NT2/D1 (cell line): Measurements from ENCODE around the gene SWT1.
"Not testable (repeated sequence)": the region's sequence is repeated elsewhere in the genome, so short reads cannot be mapped to it uniquely, and the experiment has no call there.

Experiments
- DNase-seq: peaks from one replicate; pipeline ENCODE4 v3.0.0-alpha.2; 2011; ENCODE audit warnings: low read depth, low spot score
- H3K27me3 ChIP-seq: 2 replicates; pipeline ENCODE4 v1.6.0; 2011; ENCODE audit warnings: mild to moderate bottlenecking; ENCODE audit not compliant: insufficient read length, insufficient read depth
- H3K36me3 ChIP-seq: 2 replicates; pipeline ENCODE4 v1.6.1; 2011; ENCODE audit warnings: mild to moderate bottlenecking, low read length, mixed read lengths; ENCODE audit not compliant: insufficient read depth, insufficient read length
- H3K4me1 ChIP-seq: 2 replicates; pipeline ENCODE4 v1.5.1; 2011; ENCODE audit not compliant: insufficient read depth, insufficient read length
- H3K4me3 ChIP-seq: 2 replicates; pipeline ENCODE4 v1.5.1; 2011; ENCODE audit warnings: low read depth; ENCODE audit not compliant: insufficient read length
- H3K9ac ChIP-seq: 2 replicates; pipeline ENCODE4 v1.6.0; 2011; ENCODE audit warnings: low read depth; ENCODE audit not compliant: insufficient read length
- H3K9me3 ChIP-seq: 2 replicates; pipeline ENCODE4 v1.5.1; 2011; ENCODE audit warnings: mild to moderate bottlenecking, low read length; ENCODE audit not compliant: insufficient read depth
- SUZ12 ChIP-seq: IDR thresholded peaks from 2 replicates; pipeline ENCODE4 v1.6.1; 2011; ENCODE audit not compliant: insufficient read length, insufficient read depth; ENCODE audit errors: extremely low read depth
- YY1 ChIP-seq: IDR thresholded peaks from 2 replicates; pipeline ENCODE4 v1.6.1; 2011; ENCODE audit not compliant: insufficient read length, insufficient read depth
- ZNF274 ChIP-seq: IDR thresholded peaks from 2 replicates; pipeline ENCODE4 v1.6.1; 2011; ENCODE audit warnings: mild to moderate bottlenecking, low read depth, low read length

Gene SWT1

DNA sequence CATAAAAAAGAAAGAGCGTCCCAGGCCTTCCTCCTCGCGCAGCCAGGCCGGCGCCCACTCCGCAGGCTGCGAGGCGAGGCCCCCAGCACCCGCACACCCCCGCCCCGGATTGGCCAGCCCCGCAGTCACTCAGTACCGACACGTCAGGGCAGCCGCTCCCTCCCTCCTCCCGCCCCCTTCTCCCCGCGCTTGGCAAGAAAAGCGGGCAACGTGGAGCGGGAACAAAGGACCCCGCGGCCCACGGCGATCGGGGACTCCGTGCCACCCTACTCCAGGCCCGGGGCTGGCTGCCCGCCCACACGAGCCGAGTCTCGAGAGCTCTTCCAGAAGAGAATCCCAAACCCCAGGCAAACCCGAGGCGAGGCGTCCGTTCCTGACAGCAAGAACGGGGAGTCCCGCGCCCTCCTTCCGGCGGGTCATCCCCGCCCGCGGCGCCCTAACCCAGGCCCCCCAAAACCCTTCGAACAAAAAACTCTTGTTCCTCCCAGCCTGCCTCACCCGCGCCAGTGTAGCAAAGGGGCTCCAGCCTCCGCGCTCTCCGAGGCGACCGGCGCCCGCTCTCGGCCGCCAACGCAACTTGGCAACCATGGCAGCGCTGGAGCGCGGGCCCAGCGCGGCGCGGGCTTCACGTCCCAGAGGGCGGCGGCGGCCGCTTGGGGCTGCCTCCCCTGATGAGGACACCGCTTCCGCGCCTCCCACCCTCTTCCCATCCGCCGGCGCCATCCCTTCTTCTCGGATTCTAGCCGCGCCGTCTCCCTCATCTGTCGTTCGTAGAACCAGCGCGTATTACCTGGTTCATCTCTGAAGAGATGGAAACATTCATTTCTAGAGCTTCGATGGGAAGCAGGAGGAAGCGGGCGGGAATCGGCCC, 159.4 kb downstream of the SWT1 start:
- H3K9me3 ChIP-seq: peaks cover 8% of the 10 kb centered on the region; the same call in 1 of the 2 replicates
- no peaks in the 10 kb centered on the region for H3K27me3 ChIP-seq
- DNase-seq: peak; percentile 83
- H3K36me3 ChIP-seq: peaks cover 15% of the 10 kb centered on the region
- TF ChIP-seq SUZ12 (no peak), YY1 (no peak), ZNF274 (no peak)
- H3K9ac ChIP-seq: peak overlapping the region; percentile 97
- H3K4me3 ChIP-seq: peak overlapping the region; percentile 98
- no peaks in the 10 kb centered on the region for H3K4me1 ChIP-seq

DNA sequence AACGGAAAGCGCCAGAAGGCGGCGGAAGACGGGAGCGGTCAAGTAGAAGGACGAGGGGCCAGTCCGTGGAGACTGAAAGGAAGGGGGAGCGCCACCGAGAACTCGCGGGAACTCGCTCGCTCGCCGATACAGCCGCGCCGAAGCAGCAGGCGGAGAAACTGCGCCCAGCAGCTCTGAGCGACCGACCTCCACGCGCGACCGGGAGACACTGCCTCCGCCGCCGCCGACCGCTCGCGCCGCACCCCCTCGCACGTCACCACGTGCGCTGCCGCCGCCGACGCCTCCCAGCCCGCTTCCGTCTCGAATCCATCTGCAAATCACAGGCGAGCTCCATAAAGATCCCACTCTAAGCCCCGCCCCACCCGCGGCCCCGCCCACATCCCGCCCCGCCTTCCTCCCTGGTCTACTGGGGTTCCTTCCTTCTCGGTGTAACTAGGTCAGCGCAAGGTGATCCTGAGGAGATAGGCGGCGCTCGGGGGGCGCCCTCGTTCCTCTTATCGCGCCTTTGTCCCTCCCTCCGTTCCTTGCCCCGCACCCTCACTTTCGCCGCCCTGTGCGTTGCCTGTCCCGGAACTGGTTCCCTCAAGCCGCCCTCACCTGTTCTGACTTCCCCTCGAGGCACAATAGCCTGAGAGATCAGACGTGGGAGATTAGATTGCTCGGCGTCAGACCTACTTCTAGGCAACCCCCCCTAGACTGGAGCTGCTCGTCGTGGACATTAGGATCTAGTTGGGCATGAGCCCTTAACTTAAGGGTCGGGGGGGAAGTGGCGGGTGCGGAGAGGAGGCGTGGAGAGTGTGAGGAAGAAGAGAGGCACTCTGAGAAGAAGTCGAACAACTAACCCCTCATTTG, 160.3 kb downstream of the SWT1 start, which contains the start of gene IVNS1ABP:
Gene IVNS1ABP (minus strand): TSS at position 210 of the 852 bp plus-strand sequence. CDS start 7,750 bp downstream, outside the sequence.
- TF ChIP-seq YY1 (no peak), ZNF274 (no peak), SUZ12 (no peak)
- peaks cover 11% of the 10 kb centered on the region for H3K36me3 ChIP-seq
- peaks cover 10% of the 10 kb centered on the region; the same call in 1 of the 2 replicates for H3K9me3 ChIP-seq
- peak; percentile 93 for DNase-seq
- H3K4me3 ChIP-seq: peak within 1 kb of the TSS; percentile 98
- H3K27me3 ChIP-seq: no peaks in the 10 kb centered on the region
- H3K9ac ChIP-seq: peak within 1 kb of the TSS; percentile 97
- no peaks in the 10 kb centered on the region for H3K4me1 ChIP-seq

DNA sequence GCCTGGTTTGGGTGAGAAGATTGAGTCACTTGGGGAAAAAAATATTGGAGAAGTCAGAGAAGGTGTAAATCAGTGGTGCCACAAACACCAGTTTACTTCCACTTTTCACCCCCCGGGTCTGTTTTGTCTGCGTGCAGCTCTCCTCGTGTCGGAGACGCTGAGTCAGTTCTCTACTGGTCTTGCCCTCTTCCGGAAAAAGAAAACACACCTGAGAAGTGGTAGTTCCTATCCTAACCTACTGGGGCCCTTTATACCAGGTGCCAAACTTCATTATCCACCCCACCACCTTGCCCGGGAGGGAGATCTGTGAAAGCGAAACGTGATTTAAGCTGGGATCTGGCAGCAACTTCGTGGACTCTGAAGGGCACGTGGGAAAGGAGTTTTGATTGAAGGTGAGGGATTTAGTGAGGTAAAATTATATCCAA, 160.9 kb downstream of the SWT1 start:
- TF ChIP-seq ZNF274: no peak
- TF ChIP-seq YY1: no peak
- TF ChIP-seq SUZ12: no peak
- H3K9ac ChIP-seq: peak overlapping the region; percentile 76
- peaks cover 11% of the 10 kb centered on the region for H3K36me3 ChIP-seq
- H3K4me3 ChIP-seq: peak overlapping the region; percentile 62
- H3K9me3 ChIP-seq: peaks cover 10% of the 10 kb centered on the region; the same call in 1 of the 2 replicates
- DNase-seq: no peak
- H3K27me3 ChIP-seq: no peaks in the 10 kb centered on the region
- no peaks in the 10 kb centered on the region for H3K4me1 ChIP-seq

DNA sequence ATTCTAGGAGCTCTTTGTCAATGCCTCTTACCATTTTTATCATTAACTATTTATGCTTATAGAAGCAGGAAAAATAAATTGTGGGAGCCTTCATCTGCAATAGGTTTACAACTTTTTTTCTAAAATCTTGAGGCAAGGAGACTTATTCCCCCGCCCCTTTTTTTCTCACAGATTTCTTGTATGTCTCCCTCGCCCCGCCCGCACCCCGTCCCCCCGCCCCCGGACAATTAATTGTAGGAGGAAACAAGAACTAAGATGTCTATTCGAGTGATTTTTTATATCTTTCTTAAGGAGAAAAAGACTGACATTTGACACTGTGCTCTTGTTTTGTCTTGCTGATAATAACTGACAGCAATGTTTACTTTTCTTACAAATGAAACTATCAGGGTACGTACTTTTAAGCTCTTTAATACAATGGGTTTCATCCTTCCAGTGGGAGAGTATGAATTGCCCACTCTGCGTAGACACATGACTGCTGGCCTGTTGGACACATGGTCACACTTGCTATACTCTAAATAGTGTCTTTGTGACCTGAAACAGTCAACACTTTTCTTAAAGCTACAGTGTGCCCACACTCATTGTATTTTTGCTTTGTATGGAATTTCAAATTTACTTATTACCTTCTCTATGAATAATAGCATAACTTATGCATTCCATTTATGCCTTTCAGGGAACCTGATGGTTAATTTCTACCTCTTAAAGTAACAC, 161.6 kb downstream of the SWT1 start:
- H3K4me1 ChIP-seq: no peaks in the 10 kb centered on the region
- H3K27me3 ChIP-seq: no peaks in the 10 kb centered on the region
- H3K4me3 ChIP-seq: no peak overlapping the region
- TF ChIP-seq SUZ12: no peak
- no peak for TF ChIP-seq ZNF274
- TF ChIP-seq YY1: no peak
- peaks cover 11% of the 10 kb centered on the region for H3K36me3 ChIP-seq
- H3K9me3 ChIP-seq: peaks cover 10% of the 10 kb centered on the region; the same call in 1 of the 2 replicates
- DNase-seq: no peak
- H3K9ac ChIP-seq: no peak overlapping the region

DNA sequence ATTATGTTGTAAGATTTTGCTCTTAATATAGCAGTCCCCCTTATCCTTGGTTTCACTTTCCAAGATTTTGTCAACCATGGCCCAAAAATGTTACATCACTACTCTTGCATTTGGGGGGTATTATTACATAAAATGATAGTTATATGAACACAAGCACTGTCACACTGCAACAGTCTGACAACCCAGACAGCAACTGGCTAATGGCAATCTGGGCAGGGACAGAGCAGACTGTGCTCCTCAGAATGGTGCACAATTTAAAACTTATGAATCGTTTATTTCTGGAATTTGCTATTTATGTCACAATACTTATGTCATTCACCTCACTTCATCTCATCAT, 162.1 kb downstream of the SWT1 start:
- Histone ChIP-seq H3K9me3 (peaks cover 10% of the 10 kb centered on the region; the same call in 1 of the 2 replicates), H3K4me3 (no peak overlapping the region), H3K4me1 (no peaks in the 10 kb centered on the region), H3K9ac (no peak overlapping the region), H3K36me3 (peaks cover 11% of the 10 kb centered on the region), H3K27me3 (no peaks in the 10 kb centered on the region)
- DNase-seq: no peak
- TF ChIP-seq YY1: no peak
- TF ChIP-seq SUZ12: no peak
- no peak for TF ChIP-seq ZNF274

DNA sequence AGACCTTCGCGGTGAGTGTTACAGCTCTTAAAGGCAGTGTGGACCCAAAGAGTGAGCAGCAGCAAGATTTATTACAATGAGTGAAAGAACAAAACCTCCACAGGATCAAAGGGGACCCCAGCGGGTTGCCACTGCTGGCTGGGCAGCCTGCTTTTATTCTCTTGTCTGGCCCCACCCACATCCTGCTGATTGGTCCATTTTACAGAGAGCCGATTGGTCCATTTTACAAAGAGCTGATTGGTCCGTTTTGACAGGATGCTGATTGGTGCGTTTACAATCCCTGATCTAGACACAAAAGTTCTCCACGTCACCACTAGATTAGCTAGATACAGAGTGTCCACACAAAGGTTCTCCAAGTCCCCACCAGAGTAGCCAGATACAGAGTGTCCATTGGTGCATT, 164.1 kb downstream of the SWT1 start:
- not testable (repeated sequence) for H3K4me3 ChIP-seq, H3K9ac ChIP-seq, H3K4me1 ChIP-seq, H3K36me3 ChIP-seq, H3K27me3 ChIP-seq, DNase-seq
- peaks cover 10% of the 10 kb centered on the region; the same call in 1 of the 2 replicates for H3K9me3 ChIP-seq

DNA sequence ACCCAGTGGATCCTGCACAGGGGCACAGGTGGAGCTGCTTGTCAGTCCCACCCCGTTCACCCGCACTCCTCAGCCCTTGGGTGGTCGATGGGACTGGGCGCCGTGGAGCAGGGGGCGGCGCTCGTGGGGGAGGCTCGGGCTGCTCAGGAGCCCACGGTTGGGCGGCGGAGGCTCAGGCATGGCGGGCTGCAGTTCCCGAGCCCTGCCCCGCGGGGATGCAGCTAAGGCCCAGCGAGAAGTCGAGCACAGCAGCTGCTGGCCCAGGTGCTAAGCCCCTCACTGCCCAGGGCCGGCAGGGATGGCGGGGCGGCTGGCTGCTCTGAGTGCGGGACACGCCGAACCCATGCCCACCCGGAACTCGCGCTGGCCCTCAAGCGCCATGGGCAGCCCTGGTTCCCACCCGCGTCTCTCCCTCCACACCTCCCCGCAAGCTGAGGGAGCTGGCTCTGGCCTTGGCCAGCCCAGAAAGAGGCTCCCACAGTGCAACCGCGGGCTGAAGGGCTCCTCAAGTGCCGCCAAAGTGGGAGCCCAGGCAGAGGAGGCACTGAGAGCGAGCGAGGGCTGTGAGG, 164.8 kb downstream of the SWT1 start:
- H3K9me3 ChIP-seq: peaks cover 10% of the 10 kb centered on the region; the same call in 1 of the 2 replicates
- not testable (repeated sequence) for H3K27me3 ChIP-seq, H3K9ac ChIP-seq, DNase-seq, H3K4me3 ChIP-seq, H3K4me1 ChIP-seq, H3K36me3 ChIP-seq
